Measurements from ENCODE around the gene GSTK1.

The GSTK1 gene

DNA sequence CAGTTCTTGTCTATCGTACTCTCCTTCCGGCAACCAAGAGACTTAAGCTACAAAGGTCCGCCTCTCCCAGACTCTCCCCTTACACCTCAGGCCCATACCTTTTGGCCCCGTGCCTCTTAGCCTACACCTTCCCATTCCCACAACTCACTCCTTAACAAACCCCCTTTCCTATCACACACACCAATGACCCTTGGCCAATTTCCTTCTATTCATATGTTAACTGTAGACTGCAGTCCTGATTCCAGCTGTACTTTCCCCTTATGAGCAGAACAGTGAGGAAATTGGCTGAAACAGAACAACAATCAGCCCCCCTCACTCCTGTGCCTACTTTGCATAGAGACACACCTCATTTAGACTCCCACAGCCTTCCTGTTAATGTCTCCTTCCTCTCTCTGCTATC is 20.1 kb downstream of the GSTK1 start:
- no peaks in the 10 kb centered on the region for H3K36me3 ChIP-seq
- H3K9me3 ChIP-seq, result no peaks in the 10 kb centered on the region
- DNase-seq, result no peak
- peaks cover 0 to 13% (median 5%) of the 10 kb centered on the region in 4 donors for H3K4me1 ChIP-seq
- no peak overlapping the region for H3K4me3 ChIP-seq
- no peaks in the 10 kb centered on the region for H3K27me3 ChIP-seq
- TF ChIP-seq, protein P1, sequence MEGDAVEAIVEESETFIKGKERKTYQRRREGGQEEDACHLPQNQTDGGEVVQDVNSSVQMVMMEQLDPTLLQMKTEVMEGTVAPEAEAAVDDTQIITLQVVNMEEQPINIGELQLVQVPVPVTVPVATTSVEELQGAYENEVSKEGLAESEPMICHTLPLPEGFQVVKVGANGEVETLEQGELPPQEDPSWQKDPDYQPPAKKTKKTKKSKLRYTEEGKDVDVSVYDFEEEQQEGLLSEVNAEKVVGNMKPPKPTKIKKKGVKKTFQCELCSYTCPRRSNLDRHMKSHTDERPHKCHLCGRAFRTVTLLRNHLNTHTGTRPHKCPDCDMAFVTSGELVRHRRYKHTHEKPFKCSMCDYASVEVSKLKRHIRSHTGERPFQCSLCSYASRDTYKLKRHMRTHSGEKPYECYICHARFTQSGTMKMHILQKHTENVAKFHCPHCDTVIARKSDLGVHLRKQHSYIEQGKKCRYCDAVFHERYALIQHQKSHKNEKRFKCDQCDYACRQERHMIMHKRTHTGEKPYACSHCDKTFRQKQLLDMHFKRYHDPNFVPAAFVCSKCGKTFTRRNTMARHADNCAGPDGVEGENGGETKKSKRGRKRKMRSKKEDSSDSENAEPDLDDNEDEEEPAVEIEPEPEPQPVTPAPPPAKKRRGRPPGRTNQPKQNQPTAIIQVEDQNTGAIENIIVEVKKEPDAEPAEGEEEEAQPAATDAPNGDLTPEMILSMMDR (IDR thresholded peaks at IDR 0.05), result no peak
- no peak overlapping the region for H3K27ac ChIP-seq
- intact Hi-C loops (cut with DNase I; ENCODE audit: low total_unique reads), result no loop called here

DNA sequence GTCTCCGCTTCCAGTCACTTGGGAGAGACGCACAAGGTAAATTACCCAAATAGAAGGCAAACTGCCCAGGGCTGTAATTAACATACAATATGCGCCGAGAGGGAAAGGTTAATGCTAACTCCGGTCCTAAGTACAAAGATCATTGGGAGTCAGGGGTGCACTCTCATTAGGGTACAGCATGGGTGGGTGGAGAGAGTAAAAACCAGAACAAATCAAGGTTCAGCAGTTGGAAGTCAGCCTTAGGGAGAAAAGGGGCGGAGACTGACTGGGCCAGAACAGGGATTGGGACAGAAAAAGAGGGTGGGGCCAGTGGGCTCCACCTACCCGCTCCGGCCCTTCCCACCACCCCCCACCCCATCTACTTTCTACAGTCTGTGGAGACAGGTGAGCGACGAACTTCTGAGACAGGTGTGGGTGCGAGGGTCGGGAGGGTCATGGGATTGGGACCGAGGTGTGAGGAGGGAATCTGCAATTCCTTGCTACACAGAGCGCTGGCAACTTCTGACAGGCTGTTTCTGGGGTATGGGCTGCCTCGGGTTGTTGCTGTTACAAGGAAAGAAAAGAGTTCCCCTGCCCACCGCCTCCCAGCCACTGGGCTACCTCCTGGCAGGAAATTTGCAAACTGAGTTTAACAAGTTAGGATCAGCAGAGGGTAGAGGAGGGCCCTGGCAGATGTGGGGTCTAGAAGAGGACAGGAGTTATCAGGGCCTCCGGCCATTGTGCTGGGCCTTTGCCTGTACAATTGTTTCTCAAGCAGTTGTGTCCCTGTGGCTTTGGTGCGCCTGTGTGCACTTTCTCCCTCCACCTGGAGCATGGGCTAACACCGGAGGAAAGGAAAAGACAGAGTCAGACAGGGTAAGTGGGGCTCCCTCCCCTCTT is 21.6 kb downstream of the GSTK1 start, which contains the start of gene TMEM139:
Gene TMEM139 (plus strand): TSS at position 368 of the 879 bp plus-strand sequence. CDS start 1,000 bp downstream, outside the sequence.
- intact Hi-C loops (cut with DNase I; ENCODE audit: low total_unique reads), result no loop called here
- H3K36me3 ChIP-seq, result no peaks in the 10 kb centered on the region
- no peaks in the 10 kb centered on the region for H3K9me3 ChIP-seq
- no peak within 1 kb of the TSS for H3K27ac ChIP-seq
- peaks cover 0 to 19% (median 13%) of the 10 kb centered on the region in 4 donors for H3K4me1 ChIP-seq
- H3K27me3 ChIP-seq, result no peaks in the 10 kb centered on the region
- no peak within 1 kb of the TSS for H3K4me3 ChIP-seq
- DNase-seq, result no peak
- TF ChIP-seq, protein P1 (IDR thresholded peaks at IDR 0.05), result no peak

DNA sequence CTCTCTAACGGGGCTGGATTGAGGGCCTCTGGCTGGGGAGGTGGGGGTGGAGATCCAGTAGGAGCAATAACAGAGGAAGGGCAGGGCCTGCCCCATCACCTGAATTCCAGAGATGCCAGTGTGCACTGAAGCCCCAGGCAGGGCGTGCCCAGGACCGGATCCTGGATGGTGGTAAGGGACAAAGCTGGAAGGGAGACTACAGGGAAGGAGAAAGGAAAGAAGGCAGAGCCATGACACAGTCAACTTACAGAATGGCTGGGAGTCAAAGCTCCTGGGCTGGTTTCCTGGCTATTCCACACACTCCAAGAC is 22.2 kb downstream of the GSTK1 start:
- no peak for DNase-seq
- H3K4me3 ChIP-seq, result no peak overlapping the region
- H3K27ac ChIP-seq, result no peak overlapping the region
- TF ChIP-seq, protein P1 (IDR thresholded peaks at IDR 0.05), result no peak
- intact Hi-C loops (cut with DNase I; ENCODE audit: low total_unique reads), result no loop called here
- H3K4me1 ChIP-seq, result peaks cover 0 to 24% (median 16%) of the 10 kb centered on the region in 4 donors
- no peaks in the 10 kb centered on the region for H3K36me3 ChIP-seq
- no peaks in the 10 kb centered on the region for H3K9me3 ChIP-seq
- H3K27me3 ChIP-seq, result no peaks in the 10 kb centered on the region

DNA sequence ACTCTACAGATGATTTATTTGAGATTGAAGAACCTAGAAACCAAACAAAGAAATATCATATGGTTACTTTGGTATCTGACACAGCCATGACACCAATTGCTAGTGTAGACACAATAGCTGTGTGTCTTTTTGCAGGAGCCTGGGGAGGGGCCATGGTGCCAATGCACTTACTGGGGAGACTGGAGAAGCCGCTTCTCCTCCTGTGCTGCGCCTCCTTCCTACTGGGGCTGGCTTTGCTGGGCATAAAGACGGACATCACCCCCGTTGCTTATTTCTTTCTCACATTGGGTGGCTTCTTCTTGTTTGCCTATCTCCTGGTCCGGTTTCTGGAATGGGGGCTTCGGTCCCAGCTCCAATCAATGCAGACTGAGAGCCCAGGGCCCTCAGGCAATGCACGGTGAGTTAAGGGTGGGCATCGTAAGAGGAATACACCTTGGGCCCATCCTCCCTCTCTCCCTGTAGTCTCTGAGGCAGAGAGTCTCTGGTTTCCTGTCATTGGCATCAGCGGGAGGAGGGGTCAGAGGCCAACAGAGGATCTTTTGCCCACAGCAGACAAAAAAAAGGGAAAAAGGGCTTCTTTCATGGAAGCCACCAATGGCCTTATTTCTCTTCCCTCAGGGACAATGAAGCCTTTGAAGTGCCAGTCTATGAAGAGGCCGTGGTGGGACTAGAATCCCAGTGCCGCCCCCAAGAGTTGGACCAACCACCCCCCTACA is 22.7 kb downstream of the GSTK1 start:
- Histone ChIP-seq H3K27me3 (no peaks in the 10 kb centered on the region), H3K27ac (no peak overlapping the region), H3K9me3 (no peaks in the 10 kb centered on the region), H3K36me3 (no peaks in the 10 kb centered on the region), H3K4me3 (no peak overlapping the region), H3K4me1 (peaks cover 0 to 30% (median 18%) of the 10 kb centered on the region in 4 donors)
- TF ChIP-seq, protein P1 (IDR thresholded peaks at IDR 0.05), result no peak
- intact Hi-C loops (cut with DNase I; ENCODE audit: low total_unique reads), result no loop called here
- DNase-seq, result no peak

DNA sequence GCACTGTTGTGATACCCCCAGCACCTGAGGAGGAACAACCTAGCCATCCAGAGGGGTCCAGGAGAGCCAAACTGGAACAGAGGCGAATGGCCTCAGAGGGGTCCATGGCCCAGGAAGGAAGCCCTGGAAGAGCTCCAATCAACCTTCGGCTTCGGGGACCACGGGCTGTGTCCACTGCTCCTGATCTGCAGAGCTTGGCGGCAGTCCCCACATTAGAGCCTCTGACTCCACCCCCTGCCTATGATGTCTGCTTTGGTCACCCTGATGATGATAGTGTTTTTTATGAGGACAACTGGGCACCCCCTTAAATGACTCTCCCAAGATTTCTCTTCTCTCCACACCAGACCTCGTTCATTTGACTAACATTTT is 23.3 kb downstream of the GSTK1 start:
- TF ChIP-seq, protein P1 (IDR thresholded peaks at IDR 0.05), result no peak
- intact Hi-C loops (cut with DNase I; ENCODE audit: low total_unique reads), result no loop called here

More for the DNA sequence above, 23.3 kb downstream of the GSTK1 start:
- H3K36me3 ChIP-seq, result peaks cover 0 to 3% (median 0%) of the 10 kb centered on the region in 3 donors
- no peaks in the 10 kb centered on the region for H3K9me3 ChIP-seq
- DNase-seq, result no peak
- no peaks in the 10 kb centered on the region for H3K27me3 ChIP-seq
- H3K4me1 ChIP-seq, result peaks cover 0 to 30% (median 21%) of the 10 kb centered on the region in 4 donors
- no peak overlapping the region for H3K27ac ChIP-seq
- H3K4me3 ChIP-seq, result no peak overlapping the region
